NCI-H1436 (cell line): ENCODE results near the gene PLCB4.
A peak's percentile ranks its signal among the peaks of the same experiment; 100 is the strongest.

Source experiments
- DNase-seq: peaks from one replicate; lab custom pipeline; 2025; lab: John Stamatoyannopoulos, UW

The PLCB4 gene

DNA sequence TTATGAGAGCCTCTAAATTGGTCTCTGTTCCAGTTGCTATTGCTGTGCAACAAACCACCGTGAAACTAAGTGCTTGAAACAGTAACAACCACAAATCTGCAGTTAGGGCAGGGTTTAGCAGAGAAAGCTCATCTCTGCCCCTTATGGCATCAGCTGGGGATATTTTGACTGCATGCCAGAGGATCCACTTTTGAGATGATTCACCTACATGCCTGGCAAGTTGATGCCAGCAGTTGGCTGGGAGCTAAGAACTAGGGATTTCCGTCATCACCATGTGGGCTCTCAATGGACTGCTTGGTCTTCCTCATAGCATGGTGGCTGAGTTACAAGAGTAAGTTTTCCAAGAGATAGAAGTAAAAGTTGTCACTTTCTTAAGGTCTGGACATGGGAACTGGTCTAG lies 35.1 kb downstream of the PLCB4 start:
- no peak for DNase-seq

GRCh38 chr20:9108260-9108659 lies 39.4 kb downstream of the PLCB4 start:
- no peak for DNase-seq

DNA sequence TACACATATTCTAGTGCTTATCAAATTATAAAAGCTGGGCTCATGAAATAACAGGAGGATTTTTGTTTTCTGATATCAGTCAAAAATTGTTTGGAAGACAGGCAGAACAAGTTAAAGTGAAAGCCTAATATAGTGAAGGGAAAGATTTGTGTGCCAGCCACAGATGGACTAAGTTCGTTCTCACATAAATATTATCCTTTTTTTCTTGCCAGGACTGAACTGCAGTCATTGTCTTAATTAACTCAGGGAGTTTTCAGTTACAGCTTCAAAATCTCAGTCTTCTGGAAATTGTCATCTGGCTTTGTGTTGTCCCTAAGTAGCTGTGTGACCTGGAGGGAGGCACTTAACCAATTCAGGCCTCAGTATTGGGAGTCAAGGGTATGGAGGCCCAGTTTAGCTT lies 40.7 kb downstream of the PLCB4 start:
- no peak for DNase-seq

- DNase-seq: no peak
Observed at GRCh38 chr20:9110365-9110764, 41.5 kb downstream of the PLCB4 start.

GRCh38 chr20:9110916-9111432 lies 42.1 kb downstream of the PLCB4 start:
- DNase-seq: no peak

DNA sequence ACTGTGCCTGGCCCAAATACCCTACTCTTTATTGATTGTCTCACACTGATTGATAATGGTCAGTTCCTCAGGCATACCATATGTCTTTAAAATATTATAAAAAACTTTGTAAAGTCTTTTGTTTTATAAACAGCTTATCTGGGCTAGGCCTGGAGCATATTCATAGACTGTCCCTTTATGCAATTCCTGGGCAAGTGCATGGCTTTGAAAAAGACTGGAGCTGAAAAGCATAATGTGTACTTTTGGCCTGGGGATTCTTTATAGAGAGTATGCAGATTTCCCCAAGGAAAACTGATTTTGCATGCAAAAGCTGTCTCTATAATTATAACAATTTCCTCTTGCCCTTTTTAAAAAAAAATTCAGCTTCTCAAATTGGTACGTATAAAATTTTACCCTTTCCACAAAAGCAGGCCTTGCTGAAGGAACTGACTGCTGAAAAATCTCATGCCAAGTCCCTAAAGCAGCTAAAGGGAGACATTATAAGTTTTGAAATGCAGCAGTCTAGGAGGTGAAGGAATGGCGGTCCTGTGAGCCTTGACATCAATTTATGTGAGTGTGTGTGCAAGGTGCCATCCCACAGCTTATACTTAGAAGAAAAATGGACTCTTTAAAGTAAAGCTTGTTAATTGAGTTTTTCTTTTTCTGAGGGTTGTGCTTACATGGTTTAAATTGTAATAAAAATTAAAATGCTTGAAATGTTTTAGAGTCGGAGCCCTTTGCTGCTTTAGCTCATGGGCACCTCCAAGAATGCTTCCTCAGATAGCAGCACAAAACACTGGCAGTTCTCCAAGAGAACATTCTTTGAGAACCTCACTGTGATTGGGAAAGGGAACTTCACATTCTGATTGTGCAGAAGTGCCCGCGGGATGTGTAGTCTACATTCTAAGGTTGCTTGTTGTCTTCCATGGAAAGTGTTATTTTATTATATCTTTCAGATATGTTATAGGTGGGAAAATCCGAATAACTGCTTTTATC lies 43.9 kb downstream of the PLCB4 start:
- DNase-seq: no peak

- no peak for DNase-seq
Observed at GRCh38 chr20:9114709-9115108, 45.8 kb downstream of the PLCB4 start.

DNA sequence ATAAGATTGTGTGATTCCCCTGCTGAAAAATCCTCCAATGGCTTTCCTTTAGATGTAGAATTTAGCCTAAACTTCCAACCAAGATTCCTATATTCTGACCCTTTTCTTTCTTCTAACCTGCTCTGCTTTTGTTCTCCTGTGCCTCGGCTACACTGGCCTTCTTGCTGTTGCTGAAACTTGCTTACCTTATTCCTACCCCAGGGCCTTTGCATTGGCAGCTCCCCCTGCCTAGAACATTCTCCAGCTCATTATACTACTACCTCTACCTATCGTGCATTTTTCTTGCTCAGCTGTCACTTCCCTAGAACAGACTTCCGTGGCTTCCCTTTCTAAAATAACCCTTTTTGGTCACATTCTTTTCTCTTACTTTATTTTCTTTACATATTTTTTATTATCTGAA lies 48.7 kb downstream of the PLCB4 start:
- DNase-seq: no peak

DNA sequence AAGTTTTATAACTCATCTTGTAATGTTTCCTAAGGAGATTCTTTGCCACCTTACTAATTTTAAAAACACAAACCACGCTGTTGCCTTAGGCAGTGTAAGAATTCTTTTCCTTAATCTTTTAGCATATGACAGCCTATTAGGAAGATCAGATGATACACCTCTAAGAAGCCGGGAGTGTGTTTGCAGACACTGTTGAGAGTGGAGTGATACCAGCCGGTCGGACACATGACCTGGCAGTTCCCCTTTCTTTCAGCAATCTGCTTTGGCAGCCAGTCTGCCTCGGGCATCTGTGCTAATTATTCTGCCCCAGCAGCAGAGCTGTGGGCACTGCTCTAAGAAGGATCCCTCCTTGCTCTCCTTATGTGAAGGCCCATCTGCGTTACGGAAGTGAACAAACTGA lies 50.9 kb downstream of the PLCB4 start:
- DNase-seq: no peak

- no peak for DNase-seq
Observed at GRCh38 chr20:9121211-9121610, 52.3 kb downstream of the PLCB4 start.

DNA sequence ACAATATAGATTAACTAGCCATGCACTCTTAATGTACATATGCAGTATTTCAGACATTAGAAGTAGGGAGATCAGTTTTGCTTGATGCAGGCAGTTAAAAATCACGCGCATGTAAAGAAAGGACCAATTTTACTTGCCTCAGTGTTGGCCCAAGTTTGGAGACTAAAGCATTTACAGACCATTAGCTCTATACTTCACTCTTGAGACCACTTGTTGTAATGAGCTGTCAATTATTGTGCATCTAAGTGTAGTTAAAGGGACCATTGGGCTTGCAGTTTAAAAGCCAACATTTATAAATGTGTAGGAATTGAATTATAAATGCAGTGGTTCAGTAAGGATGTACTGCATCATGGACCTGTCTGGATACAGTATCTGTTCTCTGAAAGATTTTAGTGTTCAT lies 53.7 kb downstream of the PLCB4 start:
- DNase-seq: peak; percentile 22

DNA sequence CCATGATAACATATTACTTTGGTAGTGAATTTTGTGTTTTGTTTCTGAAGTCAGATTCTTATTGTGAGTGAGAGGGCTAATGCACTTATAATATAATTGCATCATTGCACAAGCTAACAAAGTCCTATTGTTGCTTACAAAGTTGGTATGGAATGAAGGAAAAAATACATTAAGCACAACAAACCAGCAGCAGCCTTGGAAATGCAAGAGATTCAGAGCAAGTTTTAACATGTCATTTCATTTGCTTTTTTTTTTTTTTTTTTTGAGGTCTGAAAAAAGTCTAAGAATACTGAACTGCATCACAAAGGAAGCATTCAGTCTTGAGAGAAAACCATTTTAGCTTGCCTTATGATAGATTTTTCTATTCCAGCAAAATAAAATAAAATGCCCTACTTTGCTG lies 57.6 kb downstream of the PLCB4 start:
- no peak for DNase-seq

GRCh38 chr20:9128568-9128967 lies 59.7 kb downstream of the PLCB4 start:
- no peak for DNase-seq

DNA sequence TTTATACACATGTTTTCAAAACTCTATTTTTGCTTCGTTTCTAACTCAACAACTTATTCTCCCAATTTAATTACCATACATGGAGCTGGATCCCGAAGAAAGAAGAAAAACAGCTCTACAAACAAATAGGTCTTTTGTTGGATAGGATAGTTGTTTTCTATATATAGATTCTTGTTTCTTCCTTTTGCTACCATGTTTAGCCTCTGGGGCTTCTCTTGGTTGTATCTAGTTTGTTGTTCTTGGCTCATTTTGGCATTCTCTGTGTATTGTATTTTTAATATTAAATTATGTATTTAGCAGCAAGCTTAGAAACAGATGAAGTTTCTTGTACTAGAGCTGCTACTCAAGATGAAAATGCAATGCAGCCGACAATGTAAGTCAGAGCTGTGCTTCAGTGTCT lies 60.9 kb downstream of the PLCB4 start:
- DNase-seq: no peak

DNA sequence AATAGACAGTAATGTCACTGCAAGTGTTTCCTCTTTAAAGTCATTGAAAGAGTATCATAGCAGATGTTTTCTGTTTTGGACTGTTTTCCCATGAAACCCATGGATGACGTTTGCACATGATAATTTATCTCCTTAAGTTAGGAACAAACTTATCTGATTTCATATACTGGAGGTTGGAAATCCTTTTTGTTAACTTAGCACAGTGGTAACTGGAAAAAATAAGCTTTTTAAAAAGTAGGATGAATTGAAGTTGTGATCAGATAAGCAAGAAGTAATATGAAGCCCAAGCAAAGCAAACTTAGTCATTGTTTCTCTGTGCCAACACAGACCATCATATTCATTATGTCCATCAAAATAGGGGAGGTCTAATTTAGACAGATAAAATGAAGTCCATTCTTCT lies 61.6 kb downstream of the PLCB4 start:
- no peak for DNase-seq

DNA sequence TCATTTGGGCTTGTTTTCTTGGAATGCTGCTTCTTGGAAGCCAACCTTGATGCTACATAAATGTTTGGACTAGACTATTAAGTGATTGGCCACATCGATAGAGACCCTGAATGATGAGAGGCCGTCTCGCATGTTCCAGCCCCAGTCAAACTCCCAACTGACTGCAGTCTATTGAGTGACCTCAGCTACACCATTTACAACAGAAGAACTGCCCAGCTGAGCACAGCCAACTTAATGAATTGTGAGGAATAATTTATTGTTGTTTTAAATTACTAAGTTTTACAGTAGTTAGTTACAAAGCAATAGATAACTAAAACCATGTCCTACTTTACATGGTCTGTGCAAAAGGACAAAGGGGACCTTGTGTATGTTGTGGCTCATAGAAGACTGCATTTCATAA lies 63.0 kb downstream of the PLCB4 start:
- DNase-seq: no peak

- DNase-seq: no peak
Observed at GRCh38 chr20:9134346-9134745, 65.5 kb downstream of the PLCB4 start.

- no peak for DNase-seq
Observed at GRCh38 chr20:9136114-9136513, 67.2 kb downstream of the PLCB4 start.

GRCh38 chr20:9137001-9137400 lies 68.1 kb downstream of the PLCB4 start:
- no peak for DNase-seq

GRCh38 chr20:9139106-9139833 lies 70.4 kb downstream of the PLCB4 start:
- DNase-seq: no peak

DNA sequence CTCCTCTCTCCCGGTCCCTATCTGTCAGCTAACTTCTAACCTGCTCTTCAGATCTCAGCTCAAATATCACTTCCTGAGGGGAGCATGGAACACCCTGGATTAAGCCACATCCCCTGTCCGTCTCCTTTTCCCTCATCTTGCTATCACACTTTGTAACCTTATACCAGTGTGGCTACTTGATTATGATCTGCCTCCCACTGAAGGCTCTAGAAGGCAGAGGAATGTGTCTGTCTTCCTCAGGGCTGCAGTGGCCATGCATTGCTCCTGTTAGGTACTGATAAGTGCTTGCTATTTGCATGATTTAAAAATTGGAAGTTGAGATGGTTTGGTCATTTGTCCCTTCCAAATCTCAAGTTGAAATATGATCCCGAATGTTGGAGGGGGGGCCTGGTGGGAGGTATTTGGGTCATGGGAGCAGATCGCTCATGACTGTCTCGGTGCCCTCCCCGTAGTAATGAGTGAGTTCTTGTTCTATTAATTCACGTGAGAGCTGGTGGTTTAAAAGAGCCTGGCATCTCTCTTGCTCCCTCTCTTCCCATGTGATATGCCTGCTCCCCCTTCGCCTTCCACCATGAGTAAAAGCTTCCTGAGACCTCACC lies 71.4 kb downstream of the PLCB4 start:
- DNase-seq: no peak

DNA sequence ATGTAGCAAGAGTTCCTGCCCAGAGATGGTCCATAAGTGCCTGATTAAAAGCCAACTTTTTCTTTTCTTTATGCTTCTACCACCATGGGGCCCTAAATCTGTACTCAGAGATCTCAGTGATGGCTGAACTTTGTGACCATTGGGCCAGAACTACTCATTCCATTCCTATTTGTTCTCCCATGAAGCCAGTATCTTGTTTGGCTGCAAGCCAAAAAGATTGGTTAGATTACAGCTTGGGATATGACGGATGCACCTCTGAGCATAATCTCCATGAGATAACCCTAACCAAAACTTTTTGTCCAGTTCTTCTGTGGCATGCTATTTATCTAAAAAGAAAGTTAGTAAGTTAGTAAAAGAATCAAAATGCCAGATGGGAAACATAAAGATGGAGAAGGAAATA lies 72.2 kb downstream of the PLCB4 start:
- DNase-seq: no peak

DNA sequence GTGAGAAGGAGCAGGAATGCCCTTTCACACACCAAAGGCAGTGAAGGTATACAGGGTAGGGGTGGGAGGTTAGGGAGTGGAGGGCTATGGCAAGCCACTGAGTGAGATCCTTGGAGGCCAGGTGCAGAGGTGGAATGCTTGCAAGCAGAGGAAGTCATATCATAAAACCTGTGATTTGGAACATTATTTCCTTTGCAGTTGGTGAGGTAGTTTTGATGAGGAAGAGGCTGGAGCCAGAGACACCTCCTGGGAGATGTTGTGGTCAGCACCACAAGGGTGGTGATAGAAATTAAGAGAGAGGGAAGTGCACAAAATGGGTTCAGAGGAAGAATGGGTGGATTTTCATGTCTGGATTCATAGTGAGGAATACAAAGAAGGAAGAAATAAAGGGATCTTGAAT lies 73.0 kb downstream of the PLCB4 start:
- DNase-seq: no peak
